Measurements from ENCODE around the gene RAD51AP2. TPM values are rescaled to one million over a fixed set of nuclear protein-coding genes. Genes with fewer than 3 reads are reported as not detected.
A peak's percentile ranks its signal among the peaks of the same experiment; 100 is the strongest.
"Not testable (repeated sequence)": the region's sequence is repeated elsewhere in the genome, so short reads cannot be mapped to it uniquely, and the experiment has no call there.

Gene RAD51AP2
- 0.16 TPM for total RNA-seq
- long read RNA-seq, partial matches to known transcripts, result 0 of 1 reads
- long read RNA-seq, other reads (novel, unspliced or antisense), result 1 of 1 reads

DNA sequence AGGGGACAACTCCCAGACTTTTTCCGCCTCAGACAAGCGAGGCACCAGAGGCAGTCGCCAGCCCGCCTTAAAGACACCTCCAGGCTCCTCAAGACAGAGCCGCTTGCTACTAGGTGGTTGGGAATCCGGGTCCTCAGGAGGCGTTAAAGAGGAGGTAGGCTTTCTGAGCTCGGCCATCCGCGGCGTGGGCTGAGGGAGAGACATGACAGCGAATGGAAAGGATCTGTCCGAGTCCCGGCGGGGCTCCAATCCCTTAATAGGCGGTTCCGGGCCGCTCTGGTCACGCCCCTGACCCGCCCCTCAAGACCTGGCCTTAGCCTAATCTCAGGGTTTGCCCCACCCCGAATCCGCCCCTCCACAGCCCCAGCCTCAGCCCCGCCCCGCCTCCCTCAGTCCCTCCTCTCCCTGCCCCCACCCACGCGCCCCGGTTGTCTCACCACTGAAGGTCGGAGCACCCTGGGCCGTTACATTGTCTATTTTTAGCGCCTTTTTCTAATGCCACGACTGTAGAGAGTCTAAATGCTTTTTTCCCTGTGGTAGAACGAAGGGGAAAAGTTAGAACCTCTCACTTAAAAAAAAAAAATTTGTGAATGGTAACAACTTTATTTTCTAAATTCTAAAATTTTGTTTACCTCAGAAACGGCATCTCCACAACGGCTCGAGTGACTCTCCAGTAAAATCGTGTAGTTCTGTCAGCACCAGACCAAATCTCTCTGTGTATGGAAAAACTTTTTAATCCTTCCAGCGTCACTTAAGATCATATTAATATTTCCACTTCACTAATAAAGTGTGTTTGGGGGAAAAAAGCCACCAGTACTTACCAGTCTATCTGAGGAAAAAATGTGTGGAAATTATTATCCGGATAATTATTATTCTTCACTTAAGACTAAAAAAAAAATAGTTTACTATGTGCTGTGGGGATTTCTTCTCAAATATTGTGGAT is at the start of gene RAD51AP2:
Gene RAD51AP2, minus strand, starts transcription at position 229 of the 943 bp plus-strand sequence. Its CDS starts 25 bp downstream, at position 204.
- ATAC-seq (ENCODE audit: poor library complexity), result peak; percentile 99
- intact Hi-C loops (cut with DNase I), result no loop called here
- DNase-seq, result peak; percentile 90

DNA sequence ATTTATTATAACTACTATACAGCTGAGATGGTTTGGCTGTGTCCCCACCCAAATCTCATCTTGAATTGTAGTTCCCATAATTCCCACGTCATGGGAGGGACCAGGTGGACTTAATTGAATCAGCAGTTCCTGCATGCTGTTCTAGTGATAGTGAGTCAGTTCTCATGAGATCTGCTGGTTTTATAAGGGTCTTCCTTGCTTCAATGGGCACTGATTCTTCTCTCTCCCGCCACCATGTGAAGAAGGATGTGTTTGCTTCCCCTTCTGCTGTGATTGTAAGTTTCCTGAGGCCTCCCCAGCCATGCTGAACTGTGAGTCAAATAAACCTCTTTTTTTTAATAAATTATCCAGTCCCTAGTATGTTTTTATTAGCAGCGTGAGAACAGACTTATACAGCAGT is 47.5 kb upstream of the RAD51AP2 start:
- intact Hi-C loops (cut with DNase I); DNase-seq; ATAC-seq (ENCODE audit: poor library complexity): not testable (repeated sequence)

DNA sequence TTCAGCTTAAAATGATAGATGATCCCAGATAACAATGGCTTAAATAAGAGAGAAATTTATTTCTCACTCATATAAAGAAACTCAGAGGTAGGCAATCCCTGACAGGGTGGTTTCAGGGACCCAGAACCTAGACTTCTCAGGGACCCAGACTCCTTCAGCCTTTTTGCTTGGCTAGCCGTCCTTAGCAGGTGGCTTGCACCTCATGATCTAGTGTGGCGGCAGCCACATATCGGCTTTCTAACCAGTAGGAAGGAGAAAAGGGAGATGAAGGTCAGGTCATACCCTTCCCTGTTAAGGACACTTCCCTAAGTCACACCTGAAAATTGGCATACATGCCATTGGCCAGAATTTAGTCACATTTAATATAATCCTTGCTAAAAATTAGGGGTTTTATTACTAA is 40.6 kb upstream of the RAD51AP2 start:
- DNase-seq (no peak), ATAC-seq (ENCODE audit: poor library complexity) (no peak)
- intact Hi-C loops (cut with DNase I), result no loop called here

DNA sequence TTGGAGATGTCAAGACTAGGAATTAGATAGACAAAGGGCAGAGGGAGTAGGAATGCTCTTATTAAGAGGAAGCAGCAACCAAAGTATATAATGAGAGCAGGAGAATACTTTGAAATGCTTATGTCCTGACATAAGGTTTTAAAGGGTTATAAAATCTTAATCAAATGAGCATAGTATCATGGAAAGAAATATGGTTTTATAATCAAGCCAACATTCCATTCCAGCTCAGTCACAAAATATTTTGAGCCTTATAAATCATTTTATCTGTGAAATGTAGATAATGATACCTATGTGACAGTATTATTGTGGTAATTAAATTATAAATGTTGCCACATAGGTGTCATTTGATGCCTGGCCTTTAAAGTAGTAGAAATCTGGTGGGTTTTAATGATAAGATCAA is 39.8 kb upstream of the RAD51AP2 start:
- intact Hi-C loops (cut with DNase I), result no loop called here
- ATAC-seq (ENCODE audit: poor library complexity) (no peak), DNase-seq (no peak)

DNA sequence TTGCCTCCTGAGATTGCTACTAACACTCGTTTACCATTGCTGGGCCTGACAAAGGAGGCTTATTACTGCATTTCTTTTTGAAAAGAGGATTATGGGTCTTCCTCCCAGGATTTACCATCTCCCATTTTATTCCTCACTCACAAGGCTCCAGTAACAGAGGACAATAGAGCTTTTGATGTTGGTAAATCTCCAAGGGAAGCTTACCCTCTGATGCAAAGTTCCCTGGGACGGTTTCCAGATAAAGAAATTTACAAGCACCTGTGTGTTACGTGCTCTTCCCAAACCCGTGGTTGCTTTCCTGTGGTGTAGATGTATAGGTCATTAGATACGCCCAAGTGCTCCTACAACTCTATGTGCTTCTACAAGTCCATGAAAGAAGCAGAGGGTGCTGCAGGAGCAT is 39.4 kb upstream of the RAD51AP2 start:
- no peak for ATAC-seq (ENCODE audit: poor library complexity)
- intact Hi-C loops (cut with DNase I), result no loop called here
- DNase-seq, result no peak

DNA sequence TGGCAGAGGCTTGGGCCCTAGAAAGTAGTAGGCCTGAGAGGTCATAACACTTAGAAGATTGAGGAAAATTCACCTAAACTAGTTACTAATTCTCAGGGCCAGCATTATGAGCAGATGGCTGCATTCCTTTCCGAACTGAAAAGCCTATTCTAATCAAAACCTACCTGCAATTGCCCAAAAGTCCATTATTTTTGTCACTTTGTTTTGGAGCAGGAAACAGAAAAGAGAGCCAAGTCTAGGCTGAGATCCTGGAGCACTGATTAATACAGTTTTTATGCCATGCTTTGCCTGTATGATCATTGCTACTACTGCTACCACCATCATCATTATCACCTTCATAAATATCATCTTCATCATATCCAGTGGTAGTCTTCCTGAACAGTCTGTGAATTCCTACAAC is 36.9 kb upstream of the RAD51AP2 start:
- intact Hi-C loops (cut with DNase I), result no loop called here
- ATAC-seq (ENCODE audit: poor library complexity) (no peak), DNase-seq (no peak)

DNA sequence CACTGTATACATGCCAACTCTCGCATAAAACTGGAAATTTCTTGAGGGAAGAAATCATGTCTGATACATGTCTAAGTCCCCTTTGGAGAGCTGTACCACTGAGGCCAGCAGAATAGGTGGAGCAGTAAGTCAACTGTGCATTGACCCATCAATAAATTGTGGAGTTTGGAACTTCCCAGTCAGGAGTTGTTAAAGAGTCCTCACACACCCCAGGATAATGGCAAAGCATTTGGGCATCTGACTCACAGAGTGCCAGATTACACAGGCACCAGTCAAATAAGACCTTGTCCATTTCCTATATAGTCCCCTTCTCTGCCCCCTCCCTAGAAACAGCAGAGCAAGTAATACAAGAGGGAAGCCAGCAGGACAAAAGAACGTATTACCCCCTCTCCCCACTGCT is 32.7 kb upstream of the RAD51AP2 start:
- intact Hi-C loops (cut with DNase I), result no loop called here
- ATAC-seq (ENCODE audit: poor library complexity), result no peak

DNA sequence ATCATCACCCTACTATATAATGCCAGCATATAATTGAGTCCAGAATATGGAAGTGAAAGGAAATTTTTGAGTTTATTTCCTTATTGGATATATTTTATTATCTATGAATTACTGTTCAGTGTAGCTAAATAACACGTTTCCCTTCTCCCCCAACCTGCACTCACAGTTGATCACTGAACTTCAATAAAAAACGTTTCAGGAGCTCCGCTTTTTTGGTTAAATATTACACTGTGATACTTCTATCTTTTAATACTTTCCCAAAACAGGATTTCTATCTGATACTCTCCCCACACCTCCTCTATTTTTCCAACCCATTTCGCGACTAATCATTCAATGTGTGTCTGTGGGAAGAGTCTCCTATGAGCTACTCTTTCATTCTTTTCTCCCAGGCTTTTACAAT is 29.5 kb upstream of the RAD51AP2 start:
- no peak for DNase-seq
- no peak for ATAC-seq (ENCODE audit: poor library complexity)
- intact Hi-C loops (cut with DNase I), result no loop called here

More for the DNA sequence above, 32.7 kb upstream of the RAD51AP2 start:
- DNase-seq, result no peak

DNA sequence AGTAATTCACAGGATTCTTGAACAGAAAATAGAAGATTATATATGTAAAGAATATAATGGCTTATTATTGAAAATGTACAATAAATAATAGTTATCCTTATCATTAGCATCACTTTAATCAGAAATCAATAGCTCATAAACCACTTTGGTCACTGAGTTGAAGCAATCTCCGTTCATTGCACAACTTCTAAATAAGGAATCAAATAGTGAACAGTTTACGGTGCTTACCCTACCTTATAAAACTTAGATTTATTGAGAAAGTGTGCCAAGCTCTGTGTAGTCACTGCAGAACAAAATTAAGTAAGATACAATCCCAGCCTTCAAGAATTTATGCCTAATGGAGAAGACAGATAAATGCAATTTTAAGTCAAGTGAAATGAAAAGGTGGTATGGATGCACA is 29.0 kb upstream of the RAD51AP2 start:
- DNase-seq (no peak), ATAC-seq (ENCODE audit: poor library complexity) (no peak)
- intact Hi-C loops (cut with DNase I), result no loop called here

DNA sequence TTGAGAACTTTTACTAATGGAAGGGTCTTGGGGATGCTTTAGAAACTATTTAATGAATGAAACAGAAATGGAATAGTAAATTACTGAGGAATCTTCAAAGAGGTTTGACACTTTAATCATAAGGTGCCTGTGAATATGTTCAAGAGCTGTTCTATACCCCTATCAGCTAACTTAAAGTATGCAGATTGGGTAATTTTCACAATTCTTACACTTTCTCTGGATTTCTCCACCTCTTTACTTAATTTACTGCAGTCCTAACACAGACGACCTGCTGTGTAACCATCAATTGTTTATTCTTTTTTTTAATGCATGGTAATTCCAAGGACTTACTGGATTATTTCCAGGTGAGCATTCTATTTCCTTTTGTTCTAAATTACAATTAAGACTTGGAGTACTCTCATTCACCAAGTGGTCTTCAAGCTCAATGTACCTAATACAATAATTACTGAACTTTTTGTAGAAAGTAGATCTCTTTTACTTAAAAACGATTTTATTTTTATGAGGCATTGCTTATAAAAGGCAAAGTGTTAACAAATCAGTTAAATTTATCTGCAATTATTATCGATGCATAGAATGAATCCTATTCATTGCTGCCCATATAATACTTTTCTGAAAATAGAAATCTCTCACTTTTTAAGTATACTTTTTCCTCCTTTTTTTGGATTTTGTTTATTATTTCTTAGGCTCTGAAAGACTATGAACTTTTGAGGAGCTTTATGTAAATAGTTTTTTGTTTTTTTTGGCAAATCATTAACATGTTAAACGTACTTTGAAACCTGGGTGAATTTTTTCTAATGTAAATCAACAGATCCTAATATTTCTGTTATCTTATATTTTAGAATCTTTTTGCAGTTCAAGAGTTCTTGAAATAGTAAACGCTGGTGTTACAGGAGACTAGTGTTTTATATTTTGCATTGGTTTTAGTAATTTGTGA is 27.7 kb upstream of the RAD51AP2 start:
- DNase-seq, result no peak
- intact Hi-C loops (cut with DNase I), result no loop called here
- no peak for ATAC-seq (ENCODE audit: poor library complexity)

DNA sequence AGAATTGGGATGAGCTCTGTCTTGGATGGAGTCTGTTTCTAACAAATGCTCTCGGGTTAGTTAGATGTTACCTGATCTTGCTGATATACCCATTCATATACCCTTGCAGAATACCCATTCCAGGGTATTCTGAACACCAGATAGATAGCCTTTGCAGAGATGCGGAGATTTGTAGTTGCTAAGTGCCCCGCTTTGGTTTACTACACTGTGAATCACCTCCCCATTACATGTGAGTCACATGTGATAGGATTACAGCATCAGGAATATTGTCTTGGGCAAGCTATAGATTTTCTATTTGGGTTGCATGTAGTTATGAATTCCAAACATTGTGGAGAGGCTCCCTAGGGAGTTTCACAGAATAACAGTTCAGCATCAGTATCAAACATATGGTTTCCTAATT is 26.0 kb upstream of the RAD51AP2 start:
- ATAC-seq (ENCODE audit: poor library complexity), result no peak
- intact Hi-C loops (cut with DNase I), result no loop called here
- DNase-seq, result no peak

DNA sequence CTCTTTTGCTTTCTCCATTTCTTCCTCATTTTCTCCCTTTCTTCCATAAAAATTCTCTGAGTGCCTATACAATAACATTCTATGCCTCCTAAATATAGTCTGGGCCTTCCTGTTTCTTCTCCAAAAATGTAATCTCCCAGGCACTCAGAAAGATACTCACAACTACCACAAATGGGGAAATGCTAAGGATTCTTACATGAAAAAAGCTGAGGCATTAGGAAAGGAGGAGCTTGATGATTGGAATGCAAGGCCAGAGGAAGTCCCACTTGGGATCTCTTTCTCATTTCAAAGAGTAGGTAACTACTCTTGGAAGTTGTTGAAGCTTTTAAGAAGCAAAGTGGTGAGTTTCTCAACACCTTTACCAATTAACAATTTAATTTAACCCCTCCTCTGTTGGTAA is 25.6 kb upstream of the RAD51AP2 start:
- DNase-seq, result no peak
- ATAC-seq (ENCODE audit: poor library complexity), result no peak
- intact Hi-C loops (cut with DNase I), result no loop called here

DNA sequence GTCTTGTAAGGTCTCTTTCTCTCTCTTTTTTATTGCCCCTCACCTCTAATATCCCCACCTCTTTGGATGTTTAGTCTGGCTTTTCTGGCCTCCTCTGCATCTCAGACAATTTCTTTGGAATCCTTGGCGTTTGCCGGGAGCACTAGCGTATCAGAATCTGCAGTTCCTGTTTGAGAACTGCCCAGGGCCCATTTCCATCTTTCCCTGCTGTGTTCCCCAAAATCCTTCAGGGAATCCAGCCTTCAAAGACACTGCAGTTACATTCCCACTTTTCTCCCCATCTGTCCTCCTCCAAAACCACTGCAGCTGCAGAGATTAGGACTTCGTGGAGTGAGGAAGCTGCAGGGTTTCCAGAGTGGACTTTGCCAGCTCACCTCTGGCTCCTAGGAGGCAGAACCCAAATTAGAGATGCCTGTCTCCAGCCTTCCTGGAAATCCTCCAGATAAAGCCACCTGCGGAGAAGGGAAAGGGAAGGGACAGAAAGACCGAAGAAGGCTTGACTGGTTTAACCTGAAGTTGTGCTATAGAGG is 25.0 kb upstream of the RAD51AP2 start:
- ATAC-seq (ENCODE audit: poor library complexity) (no peak), DNase-seq (no peak)
- intact Hi-C loops (cut with DNase I), result no loop called here

DNA sequence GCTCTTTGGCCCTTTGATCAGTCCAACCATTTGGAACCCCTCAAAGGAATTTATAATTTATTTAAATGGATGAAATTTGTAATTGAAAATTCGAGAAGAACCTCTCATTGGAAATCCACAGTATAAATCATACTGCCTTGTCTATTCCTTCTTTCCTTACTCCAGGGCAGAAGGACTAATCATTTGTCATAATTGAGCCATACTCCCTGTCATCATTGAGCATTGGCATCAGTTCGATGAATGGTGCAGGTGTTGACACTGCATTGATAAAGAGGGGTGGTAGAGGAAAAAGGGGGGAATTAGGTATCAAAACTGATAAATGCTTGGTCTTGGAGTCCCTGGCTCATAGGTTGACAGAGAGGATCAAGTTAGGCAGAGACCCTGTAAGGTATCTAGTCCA is 24.2 kb upstream of the RAD51AP2 start:
- intact Hi-C loops (cut with DNase I), result no loop called here
- DNase-seq (no peak), ATAC-seq (ENCODE audit: poor library complexity) (no peak)

DNA sequence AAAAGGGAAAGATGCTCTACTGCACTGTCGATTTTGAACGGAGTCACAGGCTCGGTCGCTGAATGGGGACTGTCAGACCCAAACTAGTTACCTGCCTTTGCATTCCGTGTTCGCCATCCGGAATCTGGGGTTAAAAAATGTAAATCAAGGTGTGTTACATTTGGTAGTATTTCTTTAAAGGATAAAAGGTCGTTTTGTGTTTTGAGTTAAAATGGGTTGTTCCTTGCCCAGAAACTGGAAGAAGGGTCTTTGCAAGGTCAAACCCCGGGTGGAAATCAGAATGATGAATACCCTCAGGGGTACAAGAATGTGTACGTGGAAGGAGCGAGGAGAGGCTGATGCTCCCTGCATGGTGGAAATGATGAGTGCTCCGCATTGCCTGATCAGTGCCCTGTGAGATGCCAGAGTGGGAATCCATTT is 23.3 kb upstream of the RAD51AP2 start:
- intact Hi-C loops (cut with DNase I), result no loop called here
- DNase-seq (no peak), ATAC-seq (ENCODE audit: poor library complexity) (no peak)

DNA sequence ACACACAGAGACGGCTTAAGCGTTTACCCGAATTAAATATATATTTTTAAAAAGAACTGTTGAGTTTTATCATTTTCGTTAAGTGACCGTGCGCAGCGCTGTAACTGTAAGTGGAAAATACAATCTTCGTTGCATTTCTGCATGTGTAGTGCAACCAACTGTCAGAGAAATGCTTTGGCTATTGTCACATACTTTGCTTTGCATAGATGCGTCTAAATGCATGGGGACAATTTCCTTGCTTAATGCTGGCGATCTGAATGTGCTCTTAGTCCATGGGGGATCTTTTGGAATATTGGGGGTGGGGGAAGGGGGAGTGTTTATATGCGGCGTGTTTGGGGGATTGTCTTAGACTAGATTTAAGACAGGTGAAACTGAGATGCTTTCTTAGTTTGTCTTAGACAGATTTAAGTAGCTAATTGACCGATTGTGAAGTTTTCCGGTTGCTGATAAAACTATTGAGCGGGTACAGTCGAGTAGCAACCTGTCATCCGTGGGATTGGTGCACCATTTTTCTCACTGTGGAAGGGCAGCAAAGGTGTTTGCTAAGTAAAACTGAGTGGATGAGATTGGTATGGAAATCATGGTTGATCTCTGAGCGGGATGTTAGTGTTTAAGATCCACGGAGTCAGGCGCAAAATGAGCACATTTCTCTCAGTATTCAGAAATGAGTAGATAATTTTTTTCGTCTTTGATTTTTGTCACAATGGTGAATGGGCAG is 22.7 kb upstream of the RAD51AP2 start:
- ATAC-seq (ENCODE audit: poor library complexity), result no peak
- intact Hi-C loops (cut with DNase I), result no loop called here
- DNase-seq, result no peak

DNA sequence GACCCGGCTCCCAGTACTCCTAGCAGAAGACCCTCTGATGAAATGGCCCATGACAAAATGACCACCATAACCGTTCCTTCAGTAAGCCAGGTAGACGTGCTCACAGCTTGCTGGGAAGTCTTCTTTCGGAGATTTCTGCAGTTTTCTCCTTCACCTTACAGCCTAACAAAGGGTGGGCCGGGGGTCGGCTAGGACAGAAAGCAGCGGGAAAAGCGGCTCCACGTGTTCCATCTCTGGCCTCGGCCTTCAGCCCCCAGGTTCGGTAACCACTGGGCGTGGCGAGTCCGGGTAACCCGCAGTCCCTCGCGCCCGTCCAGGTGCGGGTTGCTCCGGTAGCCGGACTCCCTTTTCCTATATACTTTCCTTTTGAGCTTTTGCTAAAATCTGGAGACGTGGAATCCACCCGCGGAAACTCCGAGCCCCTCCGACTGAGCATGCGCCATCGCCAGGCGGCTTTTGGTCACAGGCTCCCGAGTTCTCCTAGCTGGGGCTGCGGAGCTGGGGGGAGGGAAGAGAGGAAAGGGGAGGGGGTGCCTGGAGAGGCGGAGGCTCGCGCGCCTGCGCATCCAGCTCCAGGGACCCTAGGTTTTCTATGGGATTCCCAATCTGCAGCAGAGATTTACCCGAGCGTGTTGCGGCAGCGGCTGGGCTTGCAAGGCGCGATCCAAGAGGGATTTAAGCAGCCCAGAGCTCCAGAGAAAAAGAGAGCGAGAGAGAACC is 22.0 kb upstream of the RAD51AP2 start, which contains the start of gene VSNL1:
Gene VSNL1, plus strand, starts transcription at position 604 of the 720 bp plus-strand sequence. CDS start 51,379 bp downstream, outside the sequence.
- intact Hi-C loops (cut with DNase I), result no loop called here
- ATAC-seq (ENCODE audit: poor library complexity), result peak; percentile 85

DNA sequence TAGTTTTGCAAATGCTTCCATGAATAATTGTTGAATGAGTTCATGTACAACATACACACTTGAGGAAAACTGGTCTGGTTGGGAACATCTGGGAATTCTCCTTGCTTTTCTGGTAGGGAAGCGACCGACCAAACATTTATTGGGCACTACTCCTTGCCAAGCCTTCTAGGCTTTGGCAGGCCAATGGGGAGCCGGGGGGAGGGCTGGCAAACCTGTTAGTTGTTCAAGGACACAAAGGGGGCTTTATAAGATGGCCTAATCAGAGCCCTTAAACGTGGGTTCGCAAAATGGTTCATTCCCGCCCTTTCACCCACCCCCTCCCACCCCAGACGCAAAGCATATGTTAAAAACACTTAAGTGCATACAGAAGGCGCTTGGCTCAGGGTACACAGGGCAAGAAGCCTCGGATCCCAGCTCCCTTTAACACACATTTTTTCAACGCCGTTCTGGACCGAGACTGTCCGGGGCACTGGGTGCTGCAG is 21.4 kb upstream of the RAD51AP2 start:
- intact Hi-C loops (cut with DNase I), result no loop called here
- no peak for DNase-seq
- peak; percentile 59 for ATAC-seq (ENCODE audit: poor library complexity)

More for the DNA sequence above, 22.0 kb upstream of the RAD51AP2 start, which contains the start of gene VSNL1:
- DNase-seq, result peak; percentile 79
